Neuronal stem cell (in vitro differentiated cells): ENCODE data around the gene TMEM59.

Experiments used
- DNase-seq: peaks from one replicate; pipeline ENCODE4 v3.0.0-alpha.2; 2013; ENCODE audit warnings: low spot score
- H2AFZ ChIP-seq: one replicate; pipeline ENCODE4 v1.6.1; 2013; ENCODE audit warnings: mild to moderate bottlenecking, low read length, inconsistent platforms
- H2AK5ac ChIP-seq: 2 replicates; pipeline ENCODE4 v1.6.1; 2013; ENCODE audit warnings: low read depth, mild to moderate bottlenecking, inconsistent platforms, low read length, moderate library complexity, mixed read lengths
- H2BK120ac ChIP-seq: 2 replicates; pipeline ENCODE4 v1.6.1; 2013; ENCODE audit warnings: low read depth, mild to moderate bottlenecking, inconsistent platforms, low read length, moderate library complexity, mixed read lengths
- H2BK12ac ChIP-seq: one replicate; pipeline ENCODE4 v1.6.1; 2013; ENCODE audit warnings: low read length, inconsistent platforms
- H2BK15ac ChIP-seq: 2 replicates; pipeline ENCODE4 v1.6.1; 2013; ENCODE audit warnings: mild to moderate bottlenecking, low read length, inconsistent platforms, mixed read lengths
- H2BK5ac ChIP-seq: one replicate; pipeline ENCODE4 v1.6.1; 2013; ENCODE audit warnings: inconsistent platforms, mild to moderate bottlenecking, low read length, moderate library complexity
- H3K14ac ChIP-seq: one replicate; pipeline ENCODE4 v1.6.1; 2013; ENCODE audit warnings: low read length, inconsistent platforms
- H3K18ac ChIP-seq: 2 replicates; pipeline ENCODE4 v1.6.1; 2013; ENCODE audit warnings: low read length, inconsistent platforms
- H3K23ac ChIP-seq: 2 replicates; pipeline ENCODE4 v1.6.1; 2013; ENCODE audit warnings: low read depth, mild to moderate bottlenecking, mixed read lengths, low read length, inconsistent platforms; ENCODE audit not compliant: poor library complexity
- H3K27ac ChIP-seq: replicated peaks from 3 replicates; pipeline ENCODE4 v1.5.1; 2013; ENCODE audit warnings: low read length, inconsistent platforms
- H3K27me3 ChIP-seq, 3 experiments: 2 replicates each; pipeline ENCODE4 v1.6.1; 2013; ENCODE audit warnings: low read length in 3 of 3, mild to moderate bottlenecking in 2 of 3, inconsistent platforms in 1 of 3, low read depth in 1 of 3, mixed read lengths in 1 of 3, moderate library complexity in 1 of 3; ENCODE audit not compliant: control insufficient read depth in 3 of 3, insufficient read depth in 3 of 3
- H3K36me3 ChIP-seq, 2 donors: replicated peaks in 1 of 2; 2 replicates each; pipeline ENCODE4 v1.6.1; 2013; ENCODE audit warnings: low read length in 2 of 2; ENCODE audit not compliant: control insufficient read depth in 2 of 2, insufficient read depth in 2 of 2
- H3K4ac ChIP-seq: 2 replicates; pipeline ENCODE4 v1.6.1; 2013; ENCODE audit warnings: inconsistent platforms, mild to moderate bottlenecking, low read length, moderate library complexity
- H3K4me1 ChIP-seq, 2 donors: 1 replicate in 1 of 2; 2 replicates in 1 of 2; pipeline ENCODE4 v1.6.1; 2013; ENCODE audit warnings: low read length in 2 of 2, low read depth in 1 of 2; ENCODE audit not compliant: control insufficient read depth in 2 of 2, insufficient read depth in 1 of 2
- H3K4me2 ChIP-seq: one replicate; pipeline ENCODE4 v1.6.1; 2013; ENCODE audit warnings: mild to moderate bottlenecking, low read length, inconsistent platforms; ENCODE audit not compliant: insufficient read depth, poor library complexity, severe bottlenecking
- H3K4me3 ChIP-seq, 2 donors: 2 replicates each; pipeline ENCODE4 v1.5.1; 2013; ENCODE audit warnings: low read length in 2 of 2, mild to moderate bottlenecking in 2 of 2, inconsistent platforms in 1 of 2, moderate library complexity in 1 of 2
- H3K79me1 ChIP-seq: one replicate; pipeline ENCODE4 v1.6.1; 2013; ENCODE audit warnings: low read depth, mild to moderate bottlenecking, inconsistent platforms, low read length, moderate library complexity
- H3K9ac ChIP-seq: one replicate; pipeline ENCODE4 v1.6.1; 2013; ENCODE audit warnings: mild to moderate bottlenecking, low read depth, low read length, inconsistent platforms; ENCODE audit not compliant: poor library complexity
- H3K9me3 ChIP-seq, 2 donors: replicated peaks in 1 of 2; 2 replicates each; pipeline versions ENCODE3 to v1.6.1; 2013; ENCODE audit warnings: low read length in 2 of 2, mild to moderate bottlenecking in 2 of 2, inconsistent platforms in 1 of 2, low read depth in 1 of 2, mixed read lengths in 1 of 2, moderate library complexity in 1 of 2; ENCODE audit not compliant: control insufficient read depth in 2 of 2, insufficient read depth in 1 of 2
- H4K8ac ChIP-seq: one replicate; pipeline ENCODE4 v1.6.1; 2013; ENCODE audit warnings: low read depth, mild to moderate bottlenecking, inconsistent platforms, low read length, moderate library complexity
- H4K91ac ChIP-seq: one replicate; pipeline ENCODE4 v1.6.1; 2013; ENCODE audit warnings: low read length, low read depth, mild to moderate bottlenecking, inconsistent platforms; ENCODE audit not compliant: poor library complexity
- WGBS, 2 donors: extraction: QIAGEN DNeasy Blood & Tissue Kit; methylation state at CpG; one replicate each; pipeline ENCODE4 v1.1.7; 2013; ENCODE audit warnings: missing lambda C conversion rate in 2 of 2, mixed read lengths in 1 of 2; ENCODE audit not compliant: insufficient read length in 2 of 2, insufficient replicate concordance in 1 of 2; ENCODE audit errors: extremely low coverage in 2 of 2; 5-methylcytosine and 5-hydroxymethylcytosine counted together

TMEM59 gene

DNA sequence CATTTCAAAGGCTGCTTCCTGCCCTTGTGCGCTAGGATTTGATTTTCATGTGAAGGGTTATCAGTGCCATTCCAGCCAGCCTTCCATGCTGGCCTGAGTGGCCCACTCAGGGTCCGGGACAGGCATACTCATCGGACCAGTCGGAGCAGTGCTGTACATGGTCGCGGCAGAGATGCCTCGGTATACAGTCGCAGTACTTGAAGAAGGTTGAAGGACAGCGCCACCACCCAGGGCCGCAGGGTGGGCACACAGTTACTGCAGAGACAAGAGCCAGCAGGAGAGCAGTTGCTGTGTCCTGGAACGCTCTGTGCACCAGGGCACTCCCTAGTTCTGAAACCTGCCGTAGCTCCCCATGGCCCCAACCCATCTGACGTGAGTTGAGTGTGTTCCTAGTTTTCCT is 44.1 kb downstream of the TMEM59 start:
- Histone ChIP-seq H3K4me2 (no peak overlapping the region), H3K14ac (no peak overlapping the region), H3K18ac (no peak overlapping the region), H4K91ac (no peak overlapping the region), H2BK120ac (no peak overlapping the region), H3K27ac (no peak overlapping the region), H3K4me1 (peaks cover 0 to 1% of the 10 kb centered on the region in 2 donors), H2AK5ac (no peak overlapping the region), H3K9me3 (peaks cover 0 to 3% of the 10 kb centered on the region in 2 donors), H3K4ac (no peak overlapping the region), H2AFZ (no peak overlapping the region), H2BK12ac (no peak overlapping the region), H2BK15ac (no peak overlapping the region), H3K4me3 (no peak overlapping the region), H2BK5ac (no peak overlapping the region), H3K36me3 (no peaks in the 10 kb centered on the region), H4K8ac (no peak overlapping the region), H3K23ac (no peak overlapping the region), H3K79me1 (no peaks in the 10 kb centered on the region), H3K9ac (no peak overlapping the region), H3K27me3 (peaks cover 0 to 33% (median 0%) of the 10 kb centered on the region in 3 experiments)
- DNase-seq = no peak
- WGBS, 2 donors = no CpG with 5 or more reads among the region's 13 CpGs

DNA sequence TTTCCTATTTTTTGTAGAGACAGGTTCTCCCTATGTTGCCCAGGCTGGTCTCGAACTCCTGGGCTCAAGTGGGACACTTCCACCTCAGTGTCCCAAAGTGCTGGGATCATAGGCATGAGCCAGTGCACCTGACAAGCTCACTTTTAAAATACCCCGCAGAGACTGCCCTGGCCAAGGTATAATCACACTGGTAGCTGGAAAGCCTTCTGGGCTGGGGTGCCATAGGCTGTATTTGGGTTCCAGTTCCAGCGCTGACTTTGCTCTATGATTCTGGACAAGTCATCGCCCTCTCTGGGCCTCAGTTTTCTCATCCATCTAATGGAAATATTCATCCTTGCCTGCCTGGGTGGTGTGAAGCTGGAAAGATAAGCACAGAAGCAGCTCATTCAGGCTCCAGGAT is 45.4 kb downstream of the TMEM59 start:
- Histone ChIP-seq H3K27ac (no peak overlapping the region), H4K8ac (no peak overlapping the region), H3K14ac (no peak overlapping the region), H3K27me3 (peaks cover 0 to 24% (median 0%) of the 10 kb centered on the region in 3 experiments), H2BK5ac (no peak overlapping the region), H3K18ac (no peak overlapping the region), H4K91ac (no peak overlapping the region), H3K79me1 (no peaks in the 10 kb centered on the region), H3K4me1 (no peaks in the 10 kb centered on the region), H2BK120ac (no peak overlapping the region), H2AK5ac (no peak overlapping the region), H3K36me3 (no peaks in the 10 kb centered on the region), H3K9me3 (peaks cover 0 to 6% of the 10 kb centered on the region in 2 donors), H2BK12ac (no peak overlapping the region), H2AFZ (no peak overlapping the region), H3K23ac (no peak overlapping the region), H2BK15ac (no peak overlapping the region), H3K4me3 (no peak overlapping the region), H3K9ac (no peak overlapping the region), H3K4ac (no peak overlapping the region), H3K4me2 (no peak overlapping the region)
- DNase-seq = no peak
- WGBS, 2 donors = no CpG with 5 or more reads among the region's 4 CpGs

DNA sequence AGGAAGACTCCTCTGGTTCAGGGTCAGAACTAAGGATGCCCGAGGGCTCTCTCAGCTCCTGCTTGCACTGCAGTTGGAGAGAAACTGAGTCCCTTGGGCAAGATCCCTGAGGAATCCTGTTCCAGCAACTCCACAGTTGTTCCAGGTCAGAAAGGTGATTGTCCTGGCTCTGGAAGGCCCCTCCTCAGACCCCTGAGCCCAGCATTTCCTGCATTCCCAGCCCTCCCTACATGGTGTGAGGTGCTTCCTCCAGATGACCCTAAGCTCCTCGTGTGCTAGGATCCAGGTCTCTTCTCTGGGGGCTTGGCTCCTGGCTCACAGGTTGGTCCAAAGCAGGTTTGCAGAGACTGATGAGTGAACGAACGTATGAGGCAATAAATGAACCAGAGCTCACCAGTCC is 46.5 kb downstream of the TMEM59 start:
- no CpG with 5 or more reads among the region's 4 CpGs for WGBS, 2 donors
- peaks cover 0 to 16% (median 0%) of the 10 kb centered on the region in 3 experiments for H3K27me3 ChIP-seq
- H4K8ac ChIP-seq = no peak overlapping the region
- no peak overlapping the region for H4K91ac ChIP-seq
- no peak overlapping the region for H3K18ac ChIP-seq
- H3K9ac ChIP-seq = no peak overlapping the region
- DNase-seq = no peak
- no peak overlapping the region for H2BK12ac ChIP-seq
- no peak overlapping the region for H3K4ac ChIP-seq
- no peak overlapping the region for H3K23ac ChIP-seq
- no peak overlapping the region for H2BK5ac ChIP-seq
- H2BK15ac ChIP-seq = no peak overlapping the region
- no peak overlapping the region for H2AFZ ChIP-seq
- no peaks in the 10 kb centered on the region for H3K79me1 ChIP-seq
- H2BK120ac ChIP-seq = no peak overlapping the region
- H3K27ac ChIP-seq = no peak overlapping the region
- peaks cover 0 to 6% of the 10 kb centered on the region in 2 donors for H3K9me3 ChIP-seq
- H3K4me1 ChIP-seq = no peaks in the 10 kb centered on the region
- H2AK5ac ChIP-seq = no peak overlapping the region
- H3K4me2 ChIP-seq = no peak overlapping the region
- no peak overlapping the region for H3K14ac ChIP-seq
- H3K4me3 ChIP-seq = no peak overlapping the region
- H3K36me3 ChIP-seq = no peaks in the 10 kb centered on the region

DNA sequence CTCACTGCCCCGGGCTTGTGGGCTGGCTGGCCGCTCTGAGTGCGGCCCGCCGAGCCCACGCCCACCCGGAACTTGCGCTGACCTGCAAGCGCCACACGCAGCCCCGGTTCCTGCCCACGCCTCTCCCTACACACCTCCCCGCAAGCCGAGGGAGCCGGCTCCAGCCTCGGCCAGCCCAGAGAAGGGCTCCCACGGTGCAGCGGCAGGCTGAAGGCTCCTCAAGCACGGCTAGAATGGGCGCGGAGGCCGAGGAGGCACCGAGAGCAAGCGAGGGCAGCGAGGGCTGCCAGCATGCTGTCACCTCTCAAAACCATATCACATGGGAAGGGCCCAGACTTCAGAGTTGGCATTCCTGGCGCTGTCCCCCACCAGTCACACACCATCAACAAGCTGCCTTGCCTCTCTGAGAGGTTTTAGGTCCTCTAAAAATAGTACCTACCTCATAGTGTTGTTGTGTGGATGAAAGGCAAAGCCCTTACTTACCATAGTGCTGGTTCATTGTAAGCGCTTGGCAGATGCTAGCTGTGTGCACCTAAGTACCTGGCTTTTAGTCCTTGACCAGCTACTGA is 48.4 kb downstream of the TMEM59 start:
- peaks cover 0 to 5% (median 0%) of the 10 kb centered on the region in 3 experiments for H3K27me3 ChIP-seq
- no peak overlapping the region for H3K14ac ChIP-seq
- peaks cover 0 to 6% of the 10 kb centered on the region in 2 donors for H3K9me3 ChIP-seq
- no peak overlapping the region for H3K4ac ChIP-seq
- no peak overlapping the region for H2BK120ac ChIP-seq
- no peak overlapping the region for H3K9ac ChIP-seq
- no peak overlapping the region for H2BK12ac ChIP-seq
- H3K18ac ChIP-seq = no peak overlapping the region
- H4K8ac ChIP-seq = no peak overlapping the region
- H2AK5ac ChIP-seq = no peak overlapping the region
- H4K91ac ChIP-seq = no peak overlapping the region
- H3K79me1 ChIP-seq = no peaks in the 10 kb centered on the region
- no peak overlapping the region for H3K27ac ChIP-seq
- H3K4me3 ChIP-seq = no peak overlapping the region
- no CpG with 5 or more reads among the region's 27 CpGs for WGBS, 2 donors
- no peak overlapping the region for H3K23ac ChIP-seq
- H3K36me3 ChIP-seq = no peaks in the 10 kb centered on the region
- no peak overlapping the region for H3K4me2 ChIP-seq
- no peak overlapping the region for H2BK15ac ChIP-seq
- no peak overlapping the region for H2AFZ ChIP-seq
- no peak overlapping the region for H2BK5ac ChIP-seq
- no peaks in the 10 kb centered on the region for H3K4me1 ChIP-seq
- no peak for DNase-seq
